SJSA1 (cell line): ENCODE data around the gene RIMKLA. TPM values are rescaled to one million over a fixed set of nuclear protein-coding genes. Genes with fewer than 3 reads are reported as not detected.

Source experiments
- DNase-seq, 2 experiments: peaks; one replicate each; pipeline ENCODE4 v3.0.0-alpha.2; 2015 to 2020; ENCODE audit warnings: low spot score in 2 of 2, low read depth in 1 of 2
- H3K27ac ChIP-seq: fragments of 250-450 bp; sonication (Bioruptor Pico); 2 replicates; pipeline ENCODE4 v1.5.1; 2020; ENCODE audit warnings: mild to moderate bottlenecking, moderate library complexity
- H3K27me3 ChIP-seq: fragments of 250-450 bp; sonication (Bioruptor Pico); replicated peaks from 2 replicates; pipeline ENCODE4 v1.5.1; 2020; ENCODE audit warnings: mild to moderate bottlenecking, moderate library complexity
- H3K36me3 ChIP-seq: fragments of 250-450 bp; sonication (Bioruptor Pico); 2 replicates; pipeline ENCODE4 v1.5.1; 2020; ENCODE audit warnings: mild to moderate bottlenecking
- H3K4me1 ChIP-seq: fragments of 250-450 bp; sonication (Bioruptor Pico); replicated peaks from 2 replicates; pipeline ENCODE4 v1.6.1; 2021; ENCODE audit warnings: mild to moderate bottlenecking
- H3K4me3 ChIP-seq: fragments of 250-450 bp; sonication (Bioruptor Pico); 2 replicates; pipeline ENCODE4 v1.5.1; 2020; ENCODE audit warnings: mild to moderate bottlenecking
- H3K9me3 ChIP-seq: fragments of 250-450 bp; sonication (Bioruptor Pico); replicated peaks from 2 replicates; pipeline ENCODE4 v1.5.1; 2020; ENCODE audit warnings: mild to moderate bottlenecking
- total RNA-seq: library from RNA; depleted of rRNA; stranded (reverse); fragments of >200 nt; shearing (Covaris generic); gene quantifications from 2 replicates; pipeline ENCODE4 v1.2.3, GENCODE V29; 2014

Gene RIMKLA
- total RNA-seq, 1 experiment from 2014 or later = under 0.01 TPM

DNA sequence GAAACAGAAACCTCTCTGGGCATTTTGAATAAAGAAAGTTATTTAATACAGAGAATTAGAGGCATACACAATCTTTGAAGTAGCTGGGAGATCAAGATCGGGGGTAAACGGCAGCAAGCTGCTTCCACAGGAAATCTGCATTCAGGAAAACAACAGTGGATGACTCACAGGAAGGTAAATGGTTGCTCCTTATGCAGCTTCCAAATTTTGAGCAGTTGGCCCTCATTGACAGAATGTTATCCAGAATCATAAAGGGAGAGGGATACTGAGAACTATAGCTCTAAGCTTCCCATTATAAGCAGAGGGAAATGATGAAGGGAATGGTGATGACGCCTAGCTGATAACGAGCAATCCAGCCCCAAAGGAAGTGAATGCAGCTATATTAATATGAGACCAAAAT is 46.6 kb downstream of the RIMKLA start:
- Histone ChIP-seq H3K36me3 (no peaks in the 10 kb centered on the region), H3K27ac (no peak overlapping the region), H3K4me3 (no peak overlapping the region)

DNA sequence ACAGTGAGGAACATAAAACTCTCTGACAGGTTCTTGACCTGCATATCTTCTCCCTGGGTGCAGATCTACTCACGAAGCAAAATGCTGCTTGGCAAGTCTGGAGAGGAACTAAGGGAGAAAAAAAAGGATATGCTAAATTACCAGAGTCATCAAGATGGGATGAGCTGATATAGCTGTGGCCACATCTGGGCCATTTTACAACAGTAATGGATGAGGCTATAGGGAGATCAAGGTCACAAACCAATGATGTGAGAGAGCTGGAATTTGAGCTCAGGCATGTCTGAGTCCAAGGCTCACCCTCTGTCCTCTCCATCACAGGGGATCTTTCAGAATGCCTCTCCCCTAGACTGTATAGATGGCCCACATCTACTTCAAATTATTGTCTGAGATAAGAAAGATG is 49.0 kb downstream of the RIMKLA start:
- H3K4me1 ChIP-seq = no peaks in the 10 kb centered on the region
- DNase-seq = no peak
- no peak overlapping the region for H3K27ac ChIP-seq
- no peaks in the 10 kb centered on the region for H3K9me3 ChIP-seq
- H3K27me3 ChIP-seq = no peaks in the 10 kb centered on the region
- H3K36me3 ChIP-seq = no peaks in the 10 kb centered on the region
- H3K4me3 ChIP-seq = no peak overlapping the region

More for the DNA sequence above, 46.6 kb downstream of the RIMKLA start:
- no peak for DNase-seq
- Histone ChIP-seq H3K9me3 (no peaks in the 10 kb centered on the region; the same call in 1 of the 2 replicates), H3K27me3 (peaks cover 5% of the 10 kb centered on the region), H3K4me1 (no peaks in the 10 kb centered on the region)

DNA sequence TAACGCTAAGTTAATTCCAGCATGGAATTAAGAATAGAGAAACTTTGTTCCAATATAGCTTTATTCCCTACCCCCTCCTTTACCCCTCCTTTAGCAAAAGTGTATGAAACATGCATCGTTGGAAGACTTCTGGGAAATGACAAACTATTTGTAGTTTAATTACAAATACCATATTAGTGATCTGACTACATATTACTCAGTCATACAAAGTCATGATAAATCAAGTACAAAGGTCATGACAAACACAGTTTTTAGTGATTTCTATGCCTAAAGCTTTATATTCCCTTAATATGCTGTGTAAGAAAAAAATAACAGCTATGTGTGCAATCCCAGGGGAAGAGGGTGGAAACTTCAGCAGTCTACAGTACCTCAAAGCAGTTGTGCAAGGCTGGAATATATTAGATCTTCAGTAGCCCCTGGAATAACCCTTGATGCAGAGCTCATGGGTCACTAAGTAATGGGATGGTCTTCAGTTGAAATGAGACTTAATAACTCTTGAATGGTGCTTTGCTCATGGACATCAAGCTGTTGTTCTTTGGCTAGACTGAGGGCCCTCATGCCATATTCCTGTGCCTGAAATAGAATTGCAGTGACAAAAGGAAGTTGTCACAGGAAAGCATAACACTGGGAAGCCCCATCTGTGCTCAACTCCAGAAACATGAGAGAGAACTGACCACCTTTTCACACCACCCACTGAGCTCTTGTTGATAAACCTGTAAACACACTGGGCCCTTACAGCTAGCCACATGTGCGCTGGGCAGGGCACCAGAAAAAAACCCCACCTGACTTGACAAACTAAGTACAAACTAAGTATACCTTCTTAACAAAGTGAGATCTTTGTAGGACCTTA is 49.9 kb downstream of the RIMKLA start:
- Histone ChIP-seq H3K27me3 (no peaks in the 10 kb centered on the region), H3K27ac (no peak overlapping the region), H3K4me1 (no peaks in the 10 kb centered on the region), H3K36me3 (no peaks in the 10 kb centered on the region), H3K9me3 (no peaks in the 10 kb centered on the region), H3K4me3 (no peak overlapping the region)
- DNase-seq = no peak

DNA sequence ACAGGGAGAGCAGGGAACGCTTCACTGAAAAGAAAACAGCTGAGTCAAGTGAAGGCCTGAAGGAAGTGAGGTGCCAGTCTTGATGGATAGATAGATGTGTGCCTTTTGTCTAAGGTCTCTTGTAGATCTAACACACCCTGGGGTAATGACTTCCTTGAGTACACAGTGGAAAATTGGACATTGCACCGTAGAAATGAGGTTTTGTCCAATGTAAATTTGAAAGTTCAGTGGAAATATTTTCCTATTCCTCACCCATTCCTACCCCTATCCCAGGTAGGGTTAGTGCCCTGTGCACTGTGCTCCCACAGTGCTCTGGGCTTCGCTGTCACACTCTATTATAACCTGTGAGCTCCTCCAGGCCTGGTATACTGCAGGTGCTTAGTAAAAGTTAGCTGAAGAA is 50.9 kb downstream of the RIMKLA start:
- Histone ChIP-seq H3K27ac (no peak overlapping the region), H3K27me3 (no peaks in the 10 kb centered on the region), H3K36me3 (no peaks in the 10 kb centered on the region), H3K9me3 (no peaks in the 10 kb centered on the region), H3K4me1 (peaks cover 2% of the 10 kb centered on the region), H3K4me3 (no peak overlapping the region)
- no peak for DNase-seq

DNA sequence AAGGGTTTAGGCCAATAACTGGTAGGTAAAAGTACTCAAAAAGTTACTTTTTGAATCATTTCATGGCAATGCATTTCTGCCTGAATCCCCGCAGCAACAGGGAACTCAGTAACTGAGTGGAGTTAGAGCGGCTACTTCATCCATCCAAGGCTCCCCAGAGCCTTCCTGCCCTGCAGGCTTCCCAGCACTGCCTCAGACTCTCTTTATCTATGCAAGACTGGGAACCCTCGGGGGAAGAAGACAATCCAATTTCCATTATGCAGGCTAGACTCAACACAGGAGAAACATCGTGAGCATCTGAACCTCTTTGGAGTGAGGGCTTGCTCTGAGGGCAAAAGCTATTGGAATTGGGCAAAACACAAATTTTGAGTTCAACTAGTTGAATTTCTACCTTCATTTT is 52.1 kb downstream of the RIMKLA start:
- no peak overlapping the region for H3K4me3 ChIP-seq
- no peaks in the 10 kb centered on the region for H3K27me3 ChIP-seq
- no peaks in the 10 kb centered on the region for H3K9me3 ChIP-seq
- H3K36me3 ChIP-seq = no peaks in the 10 kb centered on the region
- H3K4me1 ChIP-seq = peaks cover 14% of the 10 kb centered on the region
- no peak for DNase-seq
- no peak overlapping the region for H3K27ac ChIP-seq

DNA sequence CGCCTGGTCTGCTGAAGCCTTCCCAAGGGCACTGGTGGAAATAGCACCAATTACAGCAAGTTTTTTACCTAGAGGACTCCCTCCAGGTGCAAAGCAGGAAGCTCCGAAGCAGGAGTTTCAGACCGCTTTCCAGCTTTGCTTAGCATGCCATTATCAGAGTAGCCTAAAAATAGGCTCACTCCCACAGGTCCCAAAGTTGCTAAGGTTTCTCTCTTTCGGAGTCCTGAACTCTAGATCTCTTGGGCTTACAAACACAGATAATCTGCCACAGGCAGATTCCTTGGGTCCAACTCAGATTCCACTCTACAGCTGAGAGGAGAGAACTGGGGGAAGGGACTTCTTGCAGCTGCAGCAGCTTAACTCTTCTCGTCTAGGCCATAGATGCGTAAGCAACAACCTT is 52.8 kb downstream of the RIMKLA start:
- Histone ChIP-seq H3K36me3 (no peaks in the 10 kb centered on the region), H3K27ac (no peak overlapping the region), H3K4me3 (no peak overlapping the region), H3K27me3 (no peaks in the 10 kb centered on the region), H3K9me3 (no peaks in the 10 kb centered on the region), H3K4me1 (peaks cover 14% of the 10 kb centered on the region)
- no peak for DNase-seq

DNA sequence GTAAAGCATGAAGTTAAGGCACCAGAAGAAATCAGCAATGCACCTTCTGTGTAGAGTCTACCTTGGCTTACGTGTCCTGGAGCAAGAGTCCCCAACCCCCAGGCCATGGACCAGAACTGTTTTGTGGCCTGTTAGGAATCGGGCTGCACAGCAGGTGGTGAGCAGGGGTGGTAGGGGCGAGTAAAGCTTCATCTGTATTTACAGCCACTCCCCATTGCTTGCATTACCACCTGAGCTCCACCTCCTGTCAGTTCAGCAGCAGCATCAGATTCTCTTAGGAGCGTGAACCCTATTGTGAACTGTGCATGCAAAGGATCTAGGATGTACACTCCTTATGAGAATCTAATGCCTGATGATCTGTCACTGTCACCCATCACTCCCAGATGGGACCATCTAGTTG is 53.7 kb downstream of the RIMKLA start:
- H3K27me3 ChIP-seq = no peaks in the 10 kb centered on the region
- no peaks in the 10 kb centered on the region for H3K9me3 ChIP-seq
- DNase-seq = no peak
- no peak overlapping the region for H3K4me3 ChIP-seq
- peaks cover 14% of the 10 kb centered on the region for H3K4me1 ChIP-seq
- H3K36me3 ChIP-seq = no peaks in the 10 kb centered on the region
- H3K27ac ChIP-seq = no peak overlapping the region

DNA sequence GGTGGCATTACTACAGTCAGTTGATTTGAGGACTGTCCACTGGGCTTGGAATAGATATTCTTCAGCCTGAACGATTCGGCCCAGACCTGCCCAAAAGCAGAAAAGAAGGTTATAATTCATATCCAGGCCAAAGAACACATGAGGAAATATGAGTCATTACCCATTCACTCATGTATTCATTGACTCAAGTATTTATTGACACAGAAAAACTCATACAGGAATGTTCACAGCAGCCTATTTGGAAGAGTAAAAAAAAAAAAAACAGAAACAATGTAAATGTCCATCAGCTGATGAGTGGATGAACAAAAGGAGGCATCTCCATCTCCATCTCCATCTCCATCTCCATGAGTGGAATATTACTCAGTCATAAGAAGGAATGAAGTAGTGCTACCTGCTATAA is 59.3 kb downstream of the RIMKLA start:
- H3K27me3 ChIP-seq = no peaks in the 10 kb centered on the region
- H3K36me3 ChIP-seq = no peaks in the 10 kb centered on the region
- no peak overlapping the region for H3K27ac ChIP-seq
- H3K4me3 ChIP-seq = no peak overlapping the region
- H3K9me3 ChIP-seq = no peaks in the 10 kb centered on the region
- peaks cover 14% of the 10 kb centered on the region for H3K4me1 ChIP-seq
- peak in 1 of 2 experiments; percentile 28 for DNase-seq

DNA sequence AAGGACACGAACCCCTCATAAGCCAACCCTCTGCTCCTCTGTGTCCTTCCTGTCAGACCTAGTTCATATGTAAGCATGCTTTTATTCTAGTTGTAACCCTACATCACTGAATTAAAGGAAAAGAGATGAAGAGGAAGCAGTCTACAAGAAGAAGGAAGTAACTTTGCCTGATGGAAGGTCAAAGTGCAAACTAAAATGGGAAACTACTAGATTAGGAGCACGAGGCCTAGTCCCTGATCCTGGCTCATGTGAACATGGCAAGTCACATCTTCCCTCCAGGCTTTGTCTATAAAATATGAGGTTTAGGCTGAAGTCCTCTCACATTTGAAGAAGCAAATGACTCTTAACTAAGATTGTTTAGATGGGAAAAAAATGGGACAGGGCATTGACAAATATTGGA is 62.1 kb downstream of the RIMKLA start:
- Histone ChIP-seq H3K4me3 (no peak overlapping the region), H3K9me3 (no peaks in the 10 kb centered on the region), H3K36me3 (no peaks in the 10 kb centered on the region), H3K27ac (no peak overlapping the region), H3K4me1 (peaks cover under 1% of the 10 kb centered on the region), H3K27me3 (no peaks in the 10 kb centered on the region)
- no peak for DNase-seq

DNA sequence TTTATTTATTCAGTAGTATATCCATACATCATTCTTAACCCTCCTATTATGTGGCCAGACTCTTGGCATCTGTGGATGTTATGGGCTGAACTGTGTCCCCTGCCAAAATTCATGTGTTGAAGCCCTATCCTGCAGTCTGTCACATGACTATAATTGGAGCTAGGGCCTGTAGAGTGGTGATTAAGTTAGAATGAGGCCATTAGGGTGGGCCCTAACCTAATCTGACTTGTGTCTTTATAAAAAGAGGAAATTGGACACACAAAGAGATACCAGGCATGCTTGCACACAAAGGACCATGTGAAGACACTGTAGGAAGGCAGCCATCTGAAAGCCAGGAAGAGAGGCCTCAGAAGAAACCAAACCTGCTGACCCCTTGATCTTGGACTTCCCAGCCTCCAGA is 68.7 kb downstream of the RIMKLA start:
- no peak overlapping the region for H3K27ac ChIP-seq
- no peaks in the 10 kb centered on the region for H3K36me3 ChIP-seq
- no peaks in the 10 kb centered on the region; the same call in 1 of the 2 replicates for H3K27me3 ChIP-seq
- H3K9me3 ChIP-seq = no peaks in the 10 kb centered on the region
- no peaks in the 10 kb centered on the region for H3K4me1 ChIP-seq
- H3K4me3 ChIP-seq = no peak overlapping the region
- DNase-seq = no peak

DNA sequence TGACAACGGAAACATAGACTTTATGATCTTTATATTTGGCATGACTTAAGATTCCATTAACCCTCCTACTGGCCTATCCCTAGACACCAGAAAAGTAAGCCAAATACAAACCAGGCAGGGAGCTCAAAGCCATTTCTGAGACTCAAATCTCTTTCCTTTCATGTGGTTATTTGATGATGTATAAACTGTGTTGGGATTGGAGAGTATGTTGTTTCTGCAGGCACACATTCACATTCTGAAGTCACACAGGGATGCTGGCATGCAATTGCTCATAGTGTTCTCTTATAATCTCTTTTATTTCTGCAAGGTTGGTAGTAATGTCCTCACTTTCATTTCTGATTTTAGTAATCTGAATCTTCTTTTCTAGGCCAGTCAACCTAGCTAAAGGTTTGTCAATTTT is 69.5 kb downstream of the RIMKLA start:
- no peak overlapping the region for H3K4me3 ChIP-seq
- no peaks in the 10 kb centered on the region; the same call in 1 of the 2 replicates for H3K27me3 ChIP-seq
- no peaks in the 10 kb centered on the region for H3K4me1 ChIP-seq
- H3K9me3 ChIP-seq = no peaks in the 10 kb centered on the region
- DNase-seq = no peak
- no peaks in the 10 kb centered on the region for H3K36me3 ChIP-seq
- H3K27ac ChIP-seq = no peak overlapping the region

DNA sequence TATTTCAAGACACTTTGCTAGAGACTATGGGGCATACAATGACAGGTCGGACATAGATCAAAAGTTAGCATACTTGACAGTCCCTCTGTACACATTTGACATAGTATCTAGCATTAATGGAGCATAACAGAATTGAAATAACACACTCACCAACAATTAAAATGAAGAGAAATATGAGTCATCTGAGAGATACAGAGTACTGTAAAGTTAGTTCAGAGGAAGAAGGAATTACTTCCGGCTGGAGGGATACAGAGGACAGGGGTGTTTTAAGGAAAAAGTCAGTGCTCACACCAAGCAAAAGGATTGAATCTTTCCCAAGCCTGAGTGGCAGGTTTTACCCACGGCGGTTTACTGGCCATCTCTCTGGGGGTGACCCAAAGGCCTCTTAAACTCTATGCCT is 72.8 kb downstream of the RIMKLA start:
- Histone ChIP-seq H3K27me3 (no peaks in the 10 kb centered on the region; the same call in 1 of the 2 replicates), H3K4me1 (peaks cover 17% of the 10 kb centered on the region), H3K4me3 (no peak overlapping the region), H3K27ac (no peak overlapping the region), H3K9me3 (no peaks in the 10 kb centered on the region), H3K36me3 (peaks cover 10% of the 10 kb centered on the region)
- no peak for DNase-seq

DNA sequence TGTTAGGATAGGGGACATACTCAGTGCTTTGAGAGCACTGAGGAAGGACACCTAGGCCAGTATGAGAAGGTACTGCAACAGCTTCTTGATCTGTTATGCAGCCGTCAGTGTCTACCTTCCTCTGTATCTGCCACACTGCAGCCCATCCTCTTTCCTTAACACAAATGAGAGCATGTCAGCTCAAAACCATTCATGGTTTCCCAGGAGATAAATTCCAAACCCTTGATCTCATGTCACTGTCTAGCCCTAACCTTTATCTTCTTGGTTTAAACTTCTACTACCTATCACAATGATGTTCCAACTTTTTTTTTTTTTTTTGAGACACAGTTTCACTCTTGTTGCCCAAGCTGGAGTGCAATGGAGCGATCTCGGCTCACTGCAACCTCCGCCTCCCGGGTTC is 73.8 kb downstream of the RIMKLA start:
- H3K27ac ChIP-seq = no peak overlapping the region
- H3K36me3 ChIP-seq = peaks cover 14% of the 10 kb centered on the region
- no peaks in the 10 kb centered on the region for H3K27me3 ChIP-seq
- peaks cover 17% of the 10 kb centered on the region for H3K4me1 ChIP-seq
- H3K9me3 ChIP-seq = no peaks in the 10 kb centered on the region
- no peak overlapping the region for H3K4me3 ChIP-seq
- no peak for DNase-seq

DNA sequence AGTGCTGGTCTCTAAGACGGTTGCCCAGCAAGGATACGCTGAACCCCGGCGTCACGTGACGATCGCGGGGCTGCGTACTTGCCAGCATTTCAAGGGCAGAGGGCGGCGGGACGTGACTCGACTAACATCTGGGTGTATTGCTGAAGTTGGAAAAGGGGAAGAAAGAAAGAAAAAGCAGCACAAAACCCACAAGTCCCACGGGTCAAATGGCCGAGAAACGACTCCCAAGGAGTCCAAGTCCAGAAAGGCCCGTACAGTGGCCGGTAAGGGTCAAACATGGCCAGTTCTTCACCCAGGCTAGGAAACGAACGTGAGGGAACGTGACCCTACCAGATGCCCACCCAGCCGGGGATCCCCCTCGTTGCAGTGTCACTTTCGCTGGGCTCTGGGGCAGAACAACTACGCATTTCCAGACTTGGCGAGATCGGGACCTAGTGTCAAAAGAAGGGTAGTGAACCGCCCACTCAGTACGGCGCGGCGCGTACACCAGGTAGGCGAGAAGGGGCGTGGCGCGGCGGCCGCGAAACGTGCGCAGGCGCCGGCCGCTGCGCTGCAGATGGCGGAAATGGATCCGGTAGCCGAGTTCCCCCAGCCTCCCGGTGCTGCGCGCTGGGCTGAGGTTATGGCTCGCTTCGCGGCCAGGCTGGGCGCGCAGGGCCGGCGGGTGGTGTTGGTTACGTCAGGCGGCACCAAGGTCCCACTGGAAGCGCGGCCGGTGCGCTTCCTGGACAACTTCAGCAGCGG is 75.6 kb downstream of the RIMKLA start, which contains the start of the genes PPCS and ZMYND12:
Gene PPCS (plus strand): TSS at position 534 of the 744 bp plus-strand sequence. CDS start 23 bp downstream, at position 557.
Gene ZMYND12 (minus strand): TSS at position 13 of the 744 bp plus-strand sequence. CDS start 25 bp downstream, outside the sequence.
- Histone ChIP-seq H3K36me3 (peaks cover 14% of the 10 kb centered on the region), H3K27ac (peak within 1 kb of the TSS; percentile 70), H3K27me3 (no peaks in the 10 kb centered on the region)

More for the DNA sequence above, 75.6 kb downstream of the RIMKLA start, which contains the start of the genes PPCS and ZMYND12:
- peak within 1 kb of the TSS; percentile 82 for H3K4me3 ChIP-seq
- peak; percentile 84 to 90 for DNase-seq
- H3K9me3 ChIP-seq = no peaks in the 10 kb centered on the region
- H3K4me1 ChIP-seq = peaks cover 17% of the 10 kb centered on the region
